ENCODE data around the gene BOLA1.
"Not testable (repeated sequence)": the region's sequence is repeated elsewhere in the genome, so short reads cannot be mapped to it uniquely, and the experiment has no call there.

BOLA1 gene

GRCh38 chr1:149899460-149900284 is at the start of gene BOLA1:
Gene BOLA1 (plus strand): TSS chr1:149899568. CDS start chr1:149900060, 492 bp downstream.
- DNase-seq = peak; percentile 77

- no peak for DNase-seq
Observed at GRCh38 chr1:149849947-149850360, 49.4 kb upstream of the BOLA1 start.

DNA sequence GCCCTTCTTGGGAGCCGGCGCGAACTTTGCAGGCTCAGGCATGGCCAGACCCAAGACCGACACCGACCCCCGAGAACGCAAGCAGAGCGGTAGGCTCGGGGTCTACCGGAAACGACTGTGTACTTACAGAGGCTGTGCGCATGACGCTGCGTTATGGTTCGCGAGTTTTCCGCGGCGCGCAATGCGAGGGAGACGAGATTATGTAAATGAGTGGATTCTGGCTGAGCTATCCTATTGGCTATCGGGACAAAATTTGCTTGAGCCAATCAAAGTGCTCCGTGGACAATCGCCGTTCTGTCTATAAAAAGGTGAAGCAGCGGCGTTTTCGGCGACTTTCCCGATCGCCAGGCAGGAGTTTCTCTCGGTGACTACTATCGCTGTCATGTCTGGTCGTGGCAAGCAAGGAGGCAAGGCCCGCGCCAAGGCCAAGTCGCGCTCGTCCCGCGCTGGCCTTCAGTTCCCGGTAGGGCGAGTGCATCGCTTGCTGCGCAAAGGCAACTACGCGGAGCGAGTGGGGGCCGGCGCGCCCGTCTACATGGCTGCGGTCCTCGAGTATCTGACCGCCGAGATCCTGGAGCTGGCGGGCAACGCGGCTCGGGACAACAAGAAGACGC is 48.5 kb upstream of the BOLA1 start:
- DNase-seq = not testable (repeated sequence)

DNA sequence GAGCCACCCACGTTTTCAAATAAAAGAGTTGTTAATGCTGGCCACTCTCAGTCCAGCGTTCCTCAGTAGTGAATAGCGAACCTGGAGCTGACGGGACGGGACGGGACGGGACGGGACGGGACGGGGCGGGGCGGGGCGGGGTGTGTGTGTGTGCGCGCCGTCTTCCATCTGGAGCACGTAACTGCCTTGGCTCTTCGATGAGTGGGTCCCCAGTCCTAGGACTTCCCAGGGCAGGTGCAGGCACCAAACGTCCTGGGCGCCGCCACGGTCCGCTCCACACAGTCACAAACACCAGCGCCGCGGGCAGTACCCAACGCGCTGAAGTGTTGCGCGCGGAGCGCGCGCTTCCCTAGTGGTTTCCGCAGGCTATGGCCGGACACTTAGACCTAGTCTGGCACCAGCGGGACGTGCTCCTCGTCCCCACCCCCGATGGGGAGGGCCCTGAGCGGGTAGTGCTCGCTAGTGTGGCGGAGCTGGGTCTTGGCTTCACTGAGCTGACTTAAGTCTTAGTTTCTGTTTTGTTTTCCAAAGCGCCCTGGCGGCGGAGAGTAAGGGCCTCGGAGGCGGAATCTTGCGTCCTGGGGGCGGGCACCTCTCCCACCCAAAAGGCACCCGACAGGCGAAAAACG is 47.7 kb upstream of the BOLA1 start:
- not testable (repeated sequence) for DNase-seq

DNA sequence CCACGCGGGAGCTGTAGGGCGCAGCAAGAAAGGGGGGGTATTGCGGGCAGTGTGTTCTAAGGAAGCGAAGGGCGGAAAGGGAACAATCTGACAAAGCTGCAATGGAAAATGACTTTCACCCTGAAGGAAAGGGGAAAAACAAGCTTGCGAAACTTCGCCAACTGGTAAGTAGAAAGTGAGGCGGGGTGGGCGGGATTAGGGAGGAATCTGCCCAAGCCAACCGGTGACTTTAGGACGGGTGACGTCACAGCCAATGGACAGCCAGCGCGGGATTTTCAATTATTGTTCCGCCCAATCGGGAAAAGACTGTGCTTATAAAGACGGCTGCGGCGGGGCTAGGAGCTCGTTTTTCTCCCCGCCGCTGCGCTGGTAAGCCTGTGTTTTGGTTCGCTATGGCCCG is 47.1 kb upstream of the BOLA1 start:
- DNase-seq = not testable (repeated sequence)

- not testable (repeated sequence) for DNase-seq
Observed at GRCh38 chr1:149860271-149860670, 39.1 kb upstream of the BOLA1 start.

DNA sequence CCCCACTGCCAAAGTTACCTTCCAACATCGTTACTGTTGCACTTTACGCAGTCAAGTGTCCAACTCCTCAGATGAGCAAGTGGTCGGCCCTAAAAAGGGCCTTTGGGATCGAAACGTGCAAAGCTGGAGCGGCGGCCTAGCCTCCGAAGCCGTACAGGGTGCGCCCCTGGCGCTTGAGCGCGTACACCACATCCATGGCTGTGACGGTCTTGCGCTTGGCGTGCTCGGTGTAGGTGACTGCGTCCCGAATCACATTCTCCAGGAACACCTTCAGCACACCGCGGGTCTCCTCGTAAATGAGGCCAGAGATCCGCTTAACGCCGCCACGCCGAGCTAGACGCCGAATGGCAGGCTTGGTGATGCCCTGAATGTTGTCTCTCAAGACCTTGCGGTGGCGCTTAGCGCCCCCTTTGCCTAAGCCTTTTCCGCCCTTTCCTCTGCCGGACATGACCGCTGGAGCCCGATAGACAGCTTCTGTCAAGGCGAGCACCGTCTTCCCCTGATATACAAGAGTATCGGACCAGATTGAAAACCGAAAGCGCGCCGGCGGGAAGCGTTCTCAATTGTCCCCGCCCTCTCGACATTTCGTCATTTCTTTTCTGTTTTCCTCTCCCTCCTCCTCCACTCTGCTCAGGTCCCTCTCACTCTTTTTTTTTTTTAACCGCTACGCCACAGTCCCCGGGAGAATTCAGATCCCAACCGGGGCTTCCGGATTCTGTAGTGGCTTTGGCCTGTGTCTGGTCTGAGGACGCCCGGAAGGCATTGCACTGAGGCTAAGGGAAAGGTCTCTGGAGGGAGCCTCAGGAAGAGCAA is 38.5 kb upstream of the BOLA1 start:
- not testable (repeated sequence) for DNase-seq

GRCh38 chr1:149861497-149862054 is 37.8 kb upstream of the BOLA1 start:
- DNase-seq = not testable (repeated sequence)

DNA sequence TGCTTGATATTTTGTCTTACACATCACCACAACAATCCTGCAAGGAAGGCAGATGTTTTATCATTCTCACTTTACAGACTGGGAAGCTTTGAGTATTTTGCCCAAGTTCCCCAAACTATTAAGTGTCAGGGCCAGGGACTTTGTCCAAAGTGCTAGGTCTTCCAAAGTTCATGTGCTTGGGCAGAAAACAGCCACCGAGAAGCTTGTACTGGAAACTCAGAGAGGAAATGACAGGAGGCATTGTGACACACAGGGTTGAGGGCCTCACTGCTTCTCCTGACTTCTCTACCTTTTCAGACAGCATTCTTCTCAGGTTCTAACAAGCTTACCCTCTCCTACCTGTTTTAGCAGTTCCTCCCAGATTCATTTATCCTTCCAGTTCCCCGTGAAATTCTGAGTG is 32.5 kb upstream of the BOLA1 start:
- DNase-seq = not testable (repeated sequence)

DNA sequence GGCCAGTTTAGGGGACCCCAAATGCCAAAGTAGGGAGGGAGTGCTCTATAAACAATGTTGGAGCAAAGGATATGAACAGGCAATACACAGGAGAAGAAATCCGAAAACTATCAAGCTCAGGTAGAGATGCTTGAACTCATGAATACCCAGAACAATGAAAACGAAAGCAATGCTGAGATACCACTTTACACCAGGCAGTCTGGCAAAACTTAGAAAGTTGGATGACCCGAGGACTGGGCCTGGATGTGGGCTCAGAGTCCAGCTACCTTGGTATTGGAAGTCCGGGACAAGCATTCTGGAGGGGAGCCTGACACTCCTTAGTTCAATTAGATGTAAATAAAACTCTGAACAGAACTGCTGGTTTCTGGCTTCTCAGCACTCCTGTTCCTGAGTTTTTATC is 26.3 kb upstream of the BOLA1 start:
- DNase-seq = not testable (repeated sequence)

DNA sequence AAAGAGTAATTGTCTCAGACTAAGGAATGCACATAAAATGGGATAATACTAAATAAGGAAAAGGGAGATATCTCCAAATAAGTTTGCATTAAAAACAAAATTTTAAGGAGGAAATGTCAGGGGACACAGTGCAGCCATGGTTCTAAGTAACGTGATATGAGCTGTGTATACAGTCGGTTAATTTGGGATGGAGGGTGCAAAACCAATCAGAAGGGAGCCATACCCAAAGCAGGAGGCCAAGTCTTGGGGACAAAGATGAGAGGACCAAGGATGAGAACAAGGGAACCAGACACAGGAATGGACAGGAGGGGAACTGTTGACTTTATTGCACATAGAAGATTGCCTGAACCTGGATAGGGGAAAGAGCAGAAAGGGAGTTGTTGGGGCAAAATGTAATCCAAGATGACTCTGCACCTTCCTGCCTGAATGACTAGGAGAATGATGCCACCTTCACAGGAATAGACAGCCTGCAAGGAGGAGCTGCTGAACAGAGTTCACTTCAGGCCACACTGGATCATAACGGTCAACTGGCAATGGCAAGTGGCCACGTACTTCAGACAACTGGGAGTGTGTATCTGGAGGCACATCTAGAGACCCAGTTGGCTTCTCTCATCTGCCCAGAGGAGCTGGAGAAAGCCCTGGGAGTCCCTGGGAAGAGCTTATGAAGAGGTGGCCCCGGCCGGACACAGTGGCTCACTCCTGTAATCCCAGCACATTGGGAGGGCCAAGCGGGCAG is 22.0 kb upstream of the BOLA1 start:
- DNase-seq = no peak

GRCh38 chr1:149879556-149879955 is 19.8 kb upstream of the BOLA1 start:
- no peak for DNase-seq

- DNase-seq = no peak
Observed at GRCh38 chr1:149881876-149882275, 17.5 kb upstream of the BOLA1 start.

DNA sequence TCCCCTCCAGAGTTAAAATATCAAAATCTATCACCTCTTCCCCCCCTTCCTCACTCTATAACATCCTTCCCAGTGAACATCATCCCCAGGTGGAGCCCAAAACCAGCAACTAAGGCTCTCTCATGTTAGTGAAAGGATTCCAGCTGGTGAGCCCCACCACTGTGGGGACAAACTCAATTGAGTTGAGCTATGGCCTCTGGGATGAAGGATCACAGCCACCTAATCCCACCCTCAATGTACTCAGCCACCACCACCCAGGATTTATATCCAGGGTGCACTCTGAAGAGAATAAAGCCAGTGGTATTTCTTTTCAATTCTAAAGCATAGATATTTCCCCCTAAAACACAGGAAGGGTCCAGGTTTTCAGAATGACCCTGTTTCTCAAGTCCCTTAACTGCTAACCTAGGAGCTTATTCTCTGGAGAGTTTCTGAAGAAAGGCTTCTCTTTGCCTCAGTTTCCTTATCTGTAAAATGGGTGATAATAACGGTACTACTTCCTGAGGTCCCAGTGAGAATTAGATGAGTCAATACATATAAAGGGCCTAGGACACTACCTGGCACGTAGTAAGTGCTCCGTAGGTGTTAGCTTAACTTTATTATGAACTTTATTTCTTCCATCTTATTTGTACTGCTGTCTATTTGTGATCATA is 15.6 kb upstream of the BOLA1 start:
- DNase-seq = no peak

- no peak for DNase-seq
Observed at GRCh38 chr1:149884433-149885338, 14.7 kb upstream of the BOLA1 start.

- DNase-seq = peak; percentile 57
Observed at GRCh38 chr1:149885339-149886120, 13.8 kb upstream of the BOLA1 start.

DNA sequence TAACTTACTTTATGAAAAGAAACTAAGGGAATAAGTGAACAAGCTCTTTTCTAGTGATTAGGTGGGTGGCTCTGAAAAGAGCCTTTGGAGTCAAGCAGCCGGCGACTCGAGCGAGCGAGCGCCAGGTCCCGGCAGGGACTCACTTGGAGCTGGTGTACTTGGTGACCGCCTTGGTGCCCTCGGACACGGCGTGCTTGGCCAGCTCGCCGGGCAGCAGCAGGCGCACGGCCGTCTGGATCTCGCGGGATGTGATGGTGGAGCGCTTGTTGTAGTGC is 13.3 kb upstream of the BOLA1 start:
- DNase-seq = not testable (repeated sequence)

GRCh38 chr1:149886396-149887195 is 12.8 kb upstream of the BOLA1 start:
- peak; percentile 73 for DNase-seq

GRCh38 chr1:149887196-149887455 is 12.2 kb upstream of the BOLA1 start:
- not testable (repeated sequence) for DNase-seq

All from activated CD4-positive, alpha-beta T cell treated with anti-CD3 and anti-CD28 coated beads, Interleukin-2, amount 50 U/mL, for 1 hour (primary cell).